GM18508 (cell line): ENCODE results near the gene PRKD1.
"Not testable (repeated sequence)": the region's sequence is repeated elsewhere in the genome, so short reads cannot be mapped to it uniquely, and the experiment has no call there.

Source experiments
- ATAC-seq: cut with Tn5 transposase; IDR thresholded peaks from one replicate; pipeline ENCODE4 v1.9.1; 2021; ENCODE audit warnings: moderate number of reproducible peaks; ENCODE audit not compliant: insufficient read depth, unreplicated experiment

PRKD1 gene

GRCh38 chr14:29752221-29752923, 175.3 kb downstream of the PRKD1 start:
- no peak for ATAC-seq

GRCh38 chr14:29749829-29750228, 177.8 kb downstream of the PRKD1 start:
- no peak for ATAC-seq

- ATAC-seq, result no peak
Observed at GRCh38 chr14:29749327-29749726, 178.3 kb downstream of the PRKD1 start.

- no peak for ATAC-seq
Observed at GRCh38 chr14:29745863-29746262, 181.8 kb downstream of the PRKD1 start.

GRCh38 chr14:29743531-29743930, 184.1 kb downstream of the PRKD1 start:
- no peak for ATAC-seq

- ATAC-seq, result no peak
Observed at GRCh38 chr14:29741909-29742401, 185.7 kb downstream of the PRKD1 start.

- no peak for ATAC-seq
Observed at GRCh38 chr14:29740491-29740890, 187.2 kb downstream of the PRKD1 start.

GRCh38 chr14:29738950-29739349, 188.7 kb downstream of the PRKD1 start:
- ATAC-seq, result no peak

- no peak for ATAC-seq
Observed at GRCh38 chr14:29738056-29738455, 189.6 kb downstream of the PRKD1 start.

GRCh38 chr14:29735459-29735858, 192.2 kb downstream of the PRKD1 start:
- no peak for ATAC-seq

GRCh38 chr14:29734732-29735131, 192.9 kb downstream of the PRKD1 start:
- no peak for ATAC-seq

- ATAC-seq, result not testable (repeated sequence)
Observed at GRCh38 chr14:29726560-29727331, 200.9 kb downstream of the PRKD1 start.

- no peak for ATAC-seq
Observed at GRCh38 chr14:29724991-29725390, 202.7 kb downstream of the PRKD1 start.

- no peak for ATAC-seq
Observed at GRCh38 chr14:29722831-29723230, 204.8 kb downstream of the PRKD1 start.

- no peak for ATAC-seq
Observed at GRCh38 chr14:29721586-29721985, 206.1 kb downstream of the PRKD1 start.

GRCh38 chr14:29717901-29718300, 209.7 kb downstream of the PRKD1 start:
- ATAC-seq, result no peak

- no peak for ATAC-seq
Observed at GRCh38 chr14:29716150-29716549, 211.5 kb downstream of the PRKD1 start.

- ATAC-seq, result no peak
Observed at GRCh38 chr14:29712601-29713000, 215.0 kb downstream of the PRKD1 start.

- ATAC-seq, result no peak
Observed at GRCh38 chr14:29710015-29710414, 217.6 kb downstream of the PRKD1 start.

- no peak for ATAC-seq
Observed at GRCh38 chr14:29709490-29709889, 218.2 kb downstream of the PRKD1 start.

GRCh38 chr14:29706700-29707099, 220.9 kb downstream of the PRKD1 start:
- no peak for ATAC-seq

GRCh38 chr14:29705801-29706200, 221.8 kb downstream of the PRKD1 start:
- ATAC-seq, result no peak
